ENCODE data around the gene PRPSAP2.
"Not testable (repeated sequence)": the region's sequence is repeated elsewhere in the genome, so short reads cannot be mapped to it uniquely, and the experiment has no call there.

PRPSAP2 gene

DNA sequence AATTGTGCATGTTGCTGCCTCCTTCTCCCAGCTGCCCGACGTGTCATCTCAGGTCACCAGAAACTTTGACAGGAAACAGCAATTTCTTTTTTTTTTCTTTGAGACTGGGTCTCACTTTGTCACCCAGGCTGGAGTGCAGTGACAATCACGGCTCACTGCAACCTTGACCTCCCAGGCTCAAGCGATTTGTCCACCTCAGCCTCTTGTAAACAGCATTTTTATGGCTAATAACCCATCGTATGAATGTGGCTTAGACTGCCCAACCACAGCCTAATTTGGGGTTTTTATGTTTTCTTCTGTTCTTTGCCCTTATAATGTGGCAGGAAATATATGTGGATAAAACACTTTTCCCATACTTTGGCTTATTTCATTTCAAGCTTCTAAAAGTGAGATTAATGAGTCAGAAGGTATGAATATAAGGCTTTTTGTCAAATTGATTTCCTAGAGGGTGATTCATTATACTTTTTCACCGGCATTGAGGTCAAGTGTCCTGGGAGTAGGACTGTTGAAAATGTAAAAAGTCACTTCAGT is 63.0 kb downstream of the PRPSAP2 start:
- TF ChIP-seq CTCF (IDR thresholded peaks at IDR 0.05; ENCODE audit: low read depth, low read length) = no peak
- DNase-seq (ENCODE audit: extremely low read depth, low read depth) = no peak

- no peak for DNase-seq (ENCODE audit: extremely low read depth, low read depth)
- TF ChIP-seq CTCF (IDR thresholded peaks at IDR 0.05; ENCODE audit: low read depth, low read length) = no peak
Observed at GRCh38 chr17:18921485-18921884, 63.6 kb downstream of the PRPSAP2 start.

- TF ChIP-seq CTCF (IDR thresholded peaks at IDR 0.05; ENCODE audit: low read depth, low read length) = no peak
- no peak for DNase-seq (ENCODE audit: extremely low read depth, low read depth)
Observed at GRCh38 chr17:18921912-18922451, 64.1 kb downstream of the PRPSAP2 start.

- not testable (repeated sequence) for DNase-seq (ENCODE audit: extremely low read depth, low read depth)
Observed at GRCh38 chr17:18922596-18922995, 64.7 kb downstream of the PRPSAP2 start.

GRCh38 chr17:18925187-18925586 is 67.3 kb downstream of the PRPSAP2 start:
- DNase-seq (ENCODE audit: extremely low read depth, low read depth) = no peak
- no peak for TF ChIP-seq CTCF (IDR thresholded peaks at IDR 0.05; ENCODE audit: low read depth, low read length)

DNA sequence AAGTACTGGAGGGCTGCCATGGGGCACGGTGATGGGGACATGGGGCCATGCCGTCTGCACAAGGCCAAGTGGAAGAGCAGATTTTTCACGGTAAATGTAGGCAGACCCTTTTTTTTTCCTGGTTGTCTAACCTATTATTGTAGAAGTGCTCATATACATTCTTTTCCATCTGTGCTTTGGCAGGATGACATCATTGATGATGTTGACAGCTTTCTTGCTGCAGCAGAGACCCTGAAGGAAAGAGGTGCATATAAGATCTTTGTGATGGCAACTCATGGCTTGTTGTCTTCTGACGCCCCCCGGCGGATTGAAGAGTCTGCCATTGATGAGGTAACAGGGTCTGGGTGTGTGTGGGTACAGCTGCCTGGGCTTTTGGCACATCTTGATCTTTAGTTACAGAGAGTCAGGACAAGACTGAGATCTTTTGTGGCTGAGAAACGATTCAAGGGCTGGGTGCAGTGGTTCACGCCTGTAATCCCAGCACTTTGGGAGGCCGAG is 70.7 kb downstream of the PRPSAP2 start:
- DNase-seq (ENCODE audit: extremely low read depth, low read depth) = no peak

DNA sequence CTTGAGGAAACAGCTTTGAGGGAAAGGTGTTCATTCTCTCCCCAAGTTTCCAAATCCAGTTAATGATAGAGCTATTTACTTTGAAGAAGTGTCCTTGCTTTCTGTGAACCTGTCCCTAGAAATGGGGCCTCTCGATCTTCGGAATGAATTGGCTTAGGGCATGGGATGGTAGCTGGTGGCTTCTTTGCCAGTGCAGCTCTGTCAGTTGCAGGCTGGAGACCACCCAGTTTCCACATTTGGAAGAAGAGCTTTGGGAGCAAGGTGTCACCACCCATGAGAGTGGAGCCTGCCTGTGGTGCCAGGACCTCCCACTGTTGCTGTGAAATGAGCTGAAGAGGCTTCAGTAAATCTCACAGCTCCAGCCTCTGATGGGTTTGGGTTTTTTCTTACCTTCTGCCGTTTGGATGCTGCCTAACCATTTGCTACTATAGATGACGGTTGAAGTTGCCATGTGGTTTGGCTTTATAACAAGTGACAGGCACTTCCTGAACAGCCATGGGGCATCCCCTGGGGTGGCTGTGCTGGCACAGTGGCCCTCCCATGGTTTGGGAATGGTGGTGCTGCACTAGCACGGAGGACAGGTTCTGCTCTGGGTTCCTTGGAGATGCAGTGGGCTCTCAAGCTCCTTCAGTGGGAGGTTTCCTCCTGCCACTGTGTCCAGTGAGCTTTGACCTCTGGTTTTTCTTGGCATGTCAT is 74.6 kb downstream of the PRPSAP2 start:
- no peak for DNase-seq (ENCODE audit: extremely low read depth, low read depth)
- TF ChIP-seq CTCF (IDR thresholded peaks at IDR 0.05; ENCODE audit: low read depth, low read length) = no peak

More for the DNA sequence above, 70.7 kb downstream of the PRPSAP2 start:
- no peak for TF ChIP-seq CTCF (IDR thresholded peaks at IDR 0.05; ENCODE audit: low read depth, low read length)
